ENCODE data around the gene PRKG1.

PRKG1 gene

DNA sequence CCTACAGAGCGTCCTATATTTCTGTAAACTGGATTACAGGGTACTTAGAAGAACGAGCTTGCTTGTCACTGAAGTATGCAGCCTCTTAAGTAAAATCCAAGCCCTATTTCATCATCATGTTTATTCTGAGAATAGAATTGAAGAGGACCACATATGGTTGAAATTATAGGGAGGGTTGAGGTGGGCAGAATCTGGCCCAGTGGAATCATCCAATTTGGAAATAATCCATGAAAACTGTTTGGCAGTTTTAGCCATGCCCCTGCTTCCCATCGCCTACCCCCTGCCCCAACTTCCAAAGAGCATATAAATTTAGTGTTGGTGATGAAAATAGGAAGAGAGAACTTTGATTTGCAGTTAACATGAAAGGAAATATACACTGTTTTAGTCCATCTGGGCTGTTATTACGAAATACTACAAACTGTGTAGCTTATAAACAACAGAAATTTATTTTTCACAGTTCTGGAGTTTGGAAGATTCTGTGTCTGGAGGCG, 150.4 kb downstream of the PRKG1 start:
- TF ChIP-seq TEAD4 (IDR thresholded peaks at IDR 0.05) = no peak
- TF ChIP-seq YY1 (IDR thresholded peaks at IDR 0.05; ENCODE audit: low read depth) = no peak
- TF ChIP-seq EGR1 (IDR thresholded peaks at IDR 0.05) = no peak
- TF ChIP-seq, protein P1, sequence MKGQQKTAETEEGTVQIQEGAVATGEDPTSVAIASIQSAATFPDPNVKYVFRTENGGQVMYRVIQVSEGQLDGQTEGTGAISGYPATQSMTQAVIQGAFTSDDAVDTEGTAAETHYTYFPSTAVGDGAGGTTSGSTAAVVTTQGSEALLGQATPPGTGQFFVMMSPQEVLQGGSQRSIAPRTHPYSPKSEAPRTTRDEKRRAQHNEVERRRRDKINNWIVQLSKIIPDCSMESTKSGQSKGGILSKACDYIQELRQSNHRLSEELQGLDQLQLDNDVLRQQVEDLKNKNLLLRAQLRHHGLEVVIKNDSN (IDR thresholded peaks at IDR 0.05) = no peak
- TF ChIP-seq FOXM1 (IDR thresholded peaks at IDR 0.05; ENCODE audit: borderline replicate concordance, low read depth) = no peak
- no peak for TF ChIP-seq RAD21 (IDR thresholded peaks at IDR 0.05; ENCODE audit: low read depth)
- no peak for TF ChIP-seq CREB1 (IDR thresholded peaks at IDR 0.05; ENCODE audit: low read depth)

DNA sequence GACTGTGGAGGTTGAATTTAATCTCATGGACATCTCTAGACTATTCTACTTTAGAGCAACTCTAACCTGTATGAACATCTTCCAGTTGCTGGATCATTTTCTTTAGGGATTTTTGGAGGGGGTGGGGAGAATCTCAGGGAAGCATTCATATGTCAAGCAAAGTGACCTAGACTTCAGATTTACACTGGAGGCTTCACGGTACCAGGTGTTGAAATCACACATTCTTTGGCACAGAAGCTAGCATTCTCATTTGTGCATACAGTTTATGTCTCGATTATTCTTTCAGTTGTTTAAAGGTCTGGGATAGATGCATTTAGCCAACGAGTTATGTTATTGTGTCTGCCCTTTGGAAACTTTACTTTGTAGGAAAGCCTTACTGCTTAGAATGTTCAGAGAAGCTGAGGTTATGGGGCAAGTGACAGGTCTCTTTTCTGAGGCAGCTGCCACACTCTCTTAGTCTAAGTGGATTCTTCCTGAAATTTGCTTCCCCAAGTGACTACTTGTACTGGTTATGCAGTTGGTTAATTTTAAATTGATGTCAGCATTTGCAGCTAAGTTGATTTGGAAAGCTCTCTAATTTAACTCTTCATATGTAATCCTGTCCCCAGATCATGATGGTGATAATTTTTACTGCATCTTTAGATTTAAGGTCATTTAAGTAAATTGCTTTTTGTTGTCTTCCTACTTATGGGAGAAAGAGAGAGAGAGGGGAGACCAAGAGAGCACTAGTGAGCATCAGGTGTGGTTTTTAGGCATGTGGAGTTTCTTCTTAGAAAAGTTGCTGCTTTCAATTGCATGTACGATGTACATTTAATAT, 153.8 kb downstream of the PRKG1 start:
- TF ChIP-seq EGR1 (IDR thresholded peaks at IDR 0.05) (no peak), NFIC (IDR thresholded peaks at IDR 0.05) (no peak), FOXM1 (IDR thresholded peaks at IDR 0.05; ENCODE audit: borderline replicate concordance, low read depth) (no peak)

DNA sequence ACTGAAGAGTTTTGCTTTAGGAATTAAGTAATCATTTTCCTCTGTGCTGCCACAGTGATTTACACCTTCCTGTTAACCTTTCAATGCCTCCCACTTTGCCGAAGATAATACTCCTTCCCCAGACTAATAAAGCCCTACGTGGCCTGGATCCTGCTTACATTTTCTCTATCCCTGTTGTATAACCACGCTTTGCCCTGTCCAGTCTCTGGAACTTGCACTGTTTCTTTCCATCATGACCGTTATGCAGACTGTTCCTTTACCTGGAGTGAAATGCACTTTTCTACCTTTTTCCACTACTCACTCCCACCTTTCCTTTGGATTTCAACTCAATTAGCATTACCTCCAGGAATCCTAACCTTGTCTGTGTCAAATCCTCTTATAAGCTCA, 154.4 kb downstream of the PRKG1 start:
- no peak for TF ChIP-seq YY1 (IDR thresholded peaks at IDR 0.05; ENCODE audit: low read depth)
- TF ChIP-seq, protein P2, sequence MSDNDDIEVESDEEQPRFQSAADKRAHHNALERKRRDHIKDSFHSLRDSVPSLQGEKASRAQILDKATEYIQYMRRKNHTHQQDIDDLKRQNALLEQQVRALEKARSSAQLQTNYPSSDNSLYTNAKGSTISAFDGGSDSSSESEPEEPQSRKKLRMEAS (IDR thresholded peaks at IDR 0.05) = no peak
- TF ChIP-seq, protein P1 (IDR thresholded peaks at IDR 0.05) = no peak
- TF ChIP-seq NFIC (IDR thresholded peaks at IDR 0.05) = no peak

- TF ChIP-seq CREB1 (IDR thresholded peaks at IDR 0.05; ENCODE audit: low read depth) (no peak), TCF12 (IDR thresholded peaks at IDR 0.05; ENCODE audit: low read depth) (no peak), CEBPB (IDR thresholded peaks at IDR 0.05) (no peak), ZBTB7A (IDR thresholded peaks at IDR 0.05; ENCODE audit: low read depth) (no peak)
- TF ChIP-seq, protein P1 (IDR thresholded peaks at IDR 0.05) = no peak
These were observed 156.7 kb downstream of the PRKG1 start for GRCh38 chr10:51230887-51231585.

DNA sequence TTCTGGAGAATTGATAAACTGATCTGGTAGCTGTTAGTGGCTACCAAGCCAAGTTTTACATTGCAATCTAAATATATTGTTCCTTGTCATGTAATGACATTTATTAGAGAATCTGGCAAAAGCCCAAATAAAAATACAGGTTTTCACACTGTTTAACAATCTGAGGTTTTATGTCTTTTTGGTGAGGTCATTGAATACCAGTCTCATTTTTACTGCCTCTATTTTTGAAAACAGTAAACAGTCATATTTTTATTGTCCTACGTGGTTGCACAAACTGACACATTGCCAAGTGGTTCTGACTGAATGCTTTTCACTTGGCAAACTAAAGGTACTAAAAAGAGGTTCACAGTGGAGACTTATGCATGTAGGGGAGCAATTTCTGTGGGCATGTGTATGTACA, 157.5 kb downstream of the PRKG1 start:
- TF ChIP-seq NFIC (IDR thresholded peaks at IDR 0.05) (peak; percentile 75), YY1 (IDR thresholded peaks at IDR 0.05; ENCODE audit: low read depth) (no peak)

- TF ChIP-seq NFIC (IDR thresholded peaks at IDR 0.05) = no peak
- no peak for TF ChIP-seq EP300 (IDR thresholded peaks at IDR 0.05; ENCODE audit: borderline replicate concordance)
- TF ChIP-seq TAF1 (IDR thresholded peaks at IDR 0.05; ENCODE audit: low read depth) = no peak
- no peak for TF ChIP-seq RAD21 (IDR thresholded peaks at IDR 0.05; ENCODE audit: low read depth)
- TF ChIP-seq, protein P1 (IDR thresholded peaks at IDR 0.05) = no peak
- no peak for TF ChIP-seq TCF12 (IDR thresholded peaks at IDR 0.05; ENCODE audit: low read depth)
- TF ChIP-seq CREB1 (IDR thresholded peaks at IDR 0.05; ENCODE audit: low read depth) = no peak
- TF ChIP-seq CEBPB (IDR thresholded peaks at IDR 0.05) = no peak
- no peak for TF ChIP-seq YY1 (IDR thresholded peaks at IDR 0.05; ENCODE audit: low read depth)
- no peak for TF ChIP-seq EGR1 (IDR thresholded peaks at IDR 0.05)
- TF ChIP-seq, protein P2 (IDR thresholded peaks at IDR 0.05) = no peak
- TF ChIP-seq REST (IDR thresholded peaks at IDR 0.05; ENCODE audit: low read depth) = no peak
- TF ChIP-seq FOXM1 (IDR thresholded peaks at IDR 0.05; ENCODE audit: borderline replicate concordance, low read depth) = no peak
- no peak for TF ChIP-seq TEAD4 (IDR thresholded peaks at IDR 0.05)
- TF ChIP-seq ZBTB7A (IDR thresholded peaks at IDR 0.05; ENCODE audit: low read depth) = no peak
These were observed 159.2 kb downstream of the PRKG1 start for GRCh38 chr10:51233337-51234100.

Data from Ishikawa (cell line).